ENCODE results near the gene CBX8. TPM values are rescaled to one million over a fixed set of nuclear protein-coding genes. Genes with fewer than 3 reads are reported as not detected.
A peak's percentile ranks its signal among the peaks of the same experiment; 100 is the strongest.

CBX8 gene
- total and polyA plus RNA-seq, 2 of the 13 experiments (the other 11 are each of a cell fraction or from before 2014, with no cell fraction given): 0.34 to 12.6 TPM

GRCh38 chr17:79829004-79829403, 32.1 kb upstream of the CBX8 start (continued):
- TF ChIP-seq, protein P1, sequence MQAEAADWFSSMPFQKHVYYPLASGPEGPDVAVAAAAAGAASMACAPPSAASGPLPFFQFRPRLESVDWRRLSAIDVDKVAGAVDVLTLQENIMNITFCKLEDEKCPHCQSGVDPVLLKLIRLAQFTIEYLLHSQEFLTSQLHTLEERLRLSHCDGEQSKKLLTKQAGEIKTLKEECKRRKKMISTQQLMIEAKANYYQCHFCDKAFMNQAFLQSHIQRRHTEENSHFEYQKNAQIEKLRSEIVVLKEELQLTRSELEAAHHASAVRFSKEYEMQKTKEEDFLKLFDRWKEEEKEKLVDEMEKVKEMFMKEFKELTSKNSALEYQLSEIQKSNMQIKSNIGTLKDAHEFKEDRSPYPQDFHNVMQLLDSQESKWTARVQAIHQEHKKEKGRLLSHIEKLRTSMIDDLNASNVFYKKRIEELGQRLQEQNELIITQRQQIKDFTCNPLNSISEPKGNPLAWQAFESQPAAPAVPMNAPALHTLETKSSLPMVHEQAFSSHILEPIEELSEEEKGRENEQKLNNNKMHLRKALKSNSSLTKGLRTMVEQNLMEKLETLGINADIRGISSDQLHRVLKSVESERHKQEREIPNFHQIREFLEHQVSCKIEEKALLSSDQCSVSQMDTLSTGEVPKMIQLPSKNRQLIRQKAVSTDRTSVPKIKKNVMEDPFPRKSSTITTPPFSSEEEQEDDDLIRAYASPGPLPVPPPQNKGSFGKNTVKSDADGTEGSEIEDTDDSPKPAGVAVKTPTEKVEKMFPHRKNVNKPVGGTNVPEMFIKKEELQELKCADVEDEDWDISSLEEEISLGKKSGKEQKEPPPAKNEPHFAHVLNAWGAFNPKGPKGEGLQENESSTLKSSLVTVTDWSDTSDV (CRISPR knock-in tag; IDR thresholded peaks at IDR 0.05): no peak
- TF ChIP-seq TARDBP (CRISPR knock-in tag; IDR thresholded peaks at IDR 0.05) (no peak), ZNF263 (CRISPR knock-in tag; IDR thresholded peaks at IDR 0.05) (peak; percentile 33; the same call in 1 of the 2 replicates), ISX (CRISPR knock-in tag; conservative IDR thresholded peaks at IDR 0.05) (no peak), ZNF878 (CRISPR knock-in tag; IDR thresholded peaks at IDR 0.05) (no peak), ZFP1 (CRISPR knock-in tag; IDR thresholded peaks at IDR 0.05) (no peak), GFI1 (CRISPR knock-in tag; IDR thresholded peaks at IDR 0.05; ENCODE audit: borderline replicate concordance) (no peak), ZNF136 (CRISPR knock-in tag; IDR thresholded peaks at IDR 0.05; ENCODE audit: low read depth) (no peak)

GRCh38 chr17:79826841-79827578, 30.1 kb upstream of the CBX8 start:
- Histone ChIP-seq H3K9ac (ENCODE audit: insufficient read depth, low read depth, low read length) (no peak overlapping the region), H3K36me3 (replicated peaks in 1 of 2; ENCODE audit: control insufficient read depth in 1 of 2, insufficient read depth in 2 of 2, low read length in 2 of 2) (no peaks in the 10 kb centered on the region), H3K4me2 (ENCODE audit: low read depth, low read length) (no peak overlapping the region), H2AFZ (ENCODE audit: low read length) (no peak overlapping the region), H3K79me2 (ENCODE audit: insufficient read depth, low read length) (no peaks in the 10 kb centered on the region), H3K9me3 (ENCODE audit: low read length) (no peaks in the 10 kb centered on the region), H4K20me1 (ENCODE audit: insufficient read depth, low read length) (no peaks in the 10 kb centered on the region), H3K4me3 (replicated peaks in 1 of 3; ENCODE audit: insufficient read depth in 1 of 3, low read depth in 2 of 3, low read length in 3 of 3) (no peak overlapping the region), H3K27me3 (ENCODE audit: control insufficient read depth in 1 of 2, insufficient read depth in 2 of 2, low read length in 2 of 2) (no peaks in the 10 kb centered on the region; a peak in 2 of 5 replicates), H3K4me1 (ENCODE audit: insufficient read depth, low read length) (peaks cover 97% of the 10 kb centered on the region), H3K27ac (ENCODE audit: extremely low read length, insufficient read depth, low read length) (no peak overlapping the region)
- BruUV-seq (replicated peaks): no TSS peak
- CTCF ChIA-PET (ENCODE audit: low intra/inter-chr PET ratio, low total read pairs): no interaction called here
- no peak for ATAC-seq
- in situ Hi-C loops (cut with HindIII; ENCODE audit: extremely low pct_ligation_motif_present, low pct_unique_long_range_greater_than_20kb): no loop called here
- POLR2A ChIA-PET: interaction anchor here (1.3 to 11.1 kb wide), 5 partner anchors 10 to 162 kb away, joined by 3 to 274 read pairs (median 10); no protein-coding TSS in a partner anchor
- 78% methylated on average over 26 of the region's 26 CpGs for WGBS (ENCODE audit: low lambda C conversion rate)
- DNase-seq (ENCODE audit: low spot score): no peak
- no peak for FAIRE-seq
- intact Hi-C loops (cut with micrococcal nuclease; ENCODE audit: unreplicated experiment): no loop called here
- TF ChIP-seq ZBTB21 (CRISPR knock-in tag; IDR thresholded peaks at IDR 0.05): no peak
- no peak for TF ChIP-seq CBX5 (CRISPR knock-in tag; IDR thresholded peaks at IDR 0.05; ENCODE audit: borderline replicate concordance)
- TF ChIP-seq SNAPC5 (CRISPR knock-in tag; IDR thresholded peaks at IDR 0.05; ENCODE audit: borderline replicate concordance): no peak
- TF ChIP-seq ZMYM2 (CRISPR knock-in tag; IDR thresholded peaks at IDR 0.05): no peak
- TF ChIP-seq ZNF687 (CRISPR knock-in tag; IDR thresholded peaks at IDR 0.05): peak; percentile 26; the same call in 1 of the 2 replicates
- no peak for TF ChIP-seq MZF1 (CRISPR knock-in tag; IDR thresholded peaks at IDR 0.05; ENCODE audit: borderline replicate concordance)
- TF ChIP-seq SALL1 (CRISPR knock-in tag; IDR thresholded peaks at IDR 0.05): 0 out of 2 replicates have a peak, but pooled peaks have one; percentile 21
- no peak for TF ChIP-seq IKZF4 (CRISPR knock-in tag; IDR thresholded peaks at IDR 0.05; ENCODE audit: borderline replicate concordance, low read depth, not compliant biosample characterization)

All from HepG2 (cell line).